Liver (tissue), 9 donors: ENCODE measurements around the gene MTPN. TPM values are rescaled to one million over a fixed set of nuclear protein-coding genes. Genes with fewer than 3 reads are reported as not detected.
A peak's percentile ranks its signal among the peaks of the same experiment; 100 is the strongest.

Source experiments
- DNase-seq: peaks from one replicate; pipeline ENCODE4 v3.0.0-alpha.2; 2017; ENCODE audit warnings: low spot score
- H3K27ac ChIP-seq, 2 donors: one replicate each; pipeline ENCODE4 v1.7.0; 2013; ENCODE audit warnings: inconsistent platforms in 2 of 2, low read length in 2 of 2, control low read depth in 1 of 2, low read depth in 1 of 2, mild to moderate bottlenecking in 1 of 2
- H3K27me3 ChIP-seq, 4 donors: one replicate each; pipeline versions ENCODE4 v1.6.1 to v1.7.0; 2013; ENCODE audit warnings: low read length in 3 of 4, inconsistent platforms in 1 of 4, mild to moderate bottlenecking in 1 of 4, moderate library complexity in 1 of 4; ENCODE audit not compliant: control insufficient read depth in 4 of 4, insufficient read depth in 4 of 4
- H3K36me3 ChIP-seq, 4 donors: one replicate each; pipeline versions ENCODE4 v1.6.1 to v1.7.0; 2013; ENCODE audit warnings: low read length in 3 of 4, mild to moderate bottlenecking in 3 of 4, low read depth in 1 of 4, moderate library complexity in 1 of 4; ENCODE audit not compliant: control insufficient read depth in 4 of 4, insufficient read depth in 3 of 4
- H3K4me1 ChIP-seq, 4 donors: one replicate each; pipeline versions ENCODE4 v1.6.1 to v1.7.0; 2013; ENCODE audit warnings: low read length in 3 of 4, mild to moderate bottlenecking in 3 of 4, moderate library complexity in 1 of 4; ENCODE audit not compliant: control insufficient read depth in 4 of 4, insufficient read depth in 4 of 4
- H3K4me3 ChIP-seq, 3 donors: one replicate each; pipeline versions ENCODE4 v1.6.1 to v1.7.0; 2013; ENCODE audit warnings: low read length in 3 of 3, control low read depth in 1 of 3, low read depth in 1 of 3, mild to moderate bottlenecking in 1 of 3
- H3K9ac ChIP-seq, 2 donors: one replicate each; pipeline ENCODE4 v1.7.0; 2013; ENCODE audit warnings: low read length in 2 of 2, mild to moderate bottlenecking in 2 of 2, moderate library complexity in 2 of 2, control low read depth in 1 of 2, low read depth in 1 of 2
- H3K9me3 ChIP-seq, 4 donors: one replicate each; pipeline versions ENCODE4 v1.6.1 to v1.7.0; 2013; ENCODE audit warnings: low read length in 3 of 4; ENCODE audit not compliant: control insufficient read depth in 4 of 4
- EGR1 ChIP-seq, 2 donors: IDR thresholded peaks; 2 replicates each; pipeline ENCODE4 v1.6.1; 2016 to 2018; ENCODE audit warnings: antibody characterized with exemption in 2 of 2, low read depth in 2 of 2
- FOXA1 ChIP-seq: IDR thresholded peaks from 2 replicates; pipeline ENCODE4 v1.6.1; 2016; ENCODE audit warnings: antibody characterized with exemption
- FOXA2 ChIP-seq: IDR thresholded peaks from 2 replicates; pipeline ENCODE4 v1.6.1; 2016; ENCODE audit warnings: antibody characterized with exemption
- GABPA ChIP-seq, 2 donors: IDR thresholded peaks in 1 of 2; conservative IDR thresholded peaks in 1 of 2; 2 replicates each; pipeline ENCODE4 v1.6.1; 2016; ENCODE audit warnings: antibody characterized with exemption in 2 of 2, mild to moderate bottlenecking in 1 of 2, moderate library complexity in 1 of 2
- HNF4A ChIP-seq, 2 donors: conservative IDR thresholded peaks; 2 replicates each; pipeline ENCODE4 v1.6.1; 2016; ENCODE audit warnings: antibody characterized with exemption in 2 of 2, mild to moderate bottlenecking in 2 of 2
- HNF4G ChIP-seq: IDR thresholded peaks from 2 replicates; pipeline ENCODE4 v1.6.1; 2016; ENCODE audit warnings: antibody characterized with exemption
- JUND ChIP-seq, 2 donors: IDR thresholded peaks; 2 replicates each; pipeline ENCODE4 v1.6.1; 2016; ENCODE audit warnings: antibody characterized with exemption in 2 of 2
- NR2F2 ChIP-seq: IDR thresholded peaks from 2 replicates; pipeline ENCODE4 v1.6.1; 2016; ENCODE audit warnings: antibody characterized with exemption
- RAD21 ChIP-seq, 2 donors: IDR thresholded peaks; 2 replicates each; pipeline ENCODE4 v1.6.1; 2016; ENCODE audit warnings: antibody characterized with exemption in 2 of 2, mild to moderate bottlenecking in 2 of 2
- RXRA ChIP-seq, 2 donors: IDR thresholded peaks; 2 replicates each; pipeline ENCODE4 v1.6.1; 2017 to 2018; ENCODE audit warnings: antibody characterized with exemption in 2 of 2, mild to moderate bottlenecking in 1 of 2
- SP1 ChIP-seq: IDR thresholded peaks from 2 replicates; pipeline ENCODE4 v1.6.1; 2018; ENCODE audit warnings: antibody characterized with exemption, mild to moderate bottlenecking
- TAF1 ChIP-seq: conservative IDR thresholded peaks from 2 replicates; pipeline ENCODE4 v1.6.1; 2016; ENCODE audit warnings: antibody characterized with exemption, mild to moderate bottlenecking
- WGBS: extraction: QIAGEN DNeasy Blood & Tissue Kit; methylation state at CpG from one replicate; pipeline ENCODE4 v1.1.7; 2013; 5-methylcytosine and 5-hydroxymethylcytosine counted together
- polyA plus RNA-seq, 2 donors: library from polyadenylated mRNA; stranded (reverse) in 1 of 2; unstranded in 1 of 2; fragments of 200-250 nt in 1 of 2; fragments of >200 nt in 1 of 2; fragmentation: Nextera tagmentation in 1 of 2; extraction: Ambion mirVana in 1 of 2; gene quantifications; one replicate each; pipeline versions ENCODE4 v1.2.1 to v1.2.3, GENCODE V29; 2013 to 2015
- total RNA-seq, 2 donors: library from RNA; depleted of rRNA; stranded (reverse); fragments of >200 nt; gene quantifications; one replicate each; pipeline ENCODE4 v1.2.3, GENCODE V29; 2014
- TF ChIP-seq, protein P1 (sequence below): fragments of 150-350 bp; IDR thresholded peaks from 2 replicates; pipeline ENCODE4 v1.5.1; 2017; ENCODE audit warnings: improper control_type of control experiment, low read depth, low read length; ENCODE audit not compliant: missing input control
- TF ChIP-seq, protein P2 (sequence below): IDR thresholded peaks from 2 replicates; pipeline ENCODE4 v1.6.1; 2016; ENCODE audit warnings: antibody characterized with exemption
- TF ChIP-seq, protein P3 (sequence below): IDR thresholded peaks from 2 replicates; pipeline ENCODE4 v1.6.1; 2016; ENCODE audit warnings: antibody characterized with exemption
- TF ChIP-seq, protein P4 (sequence below): IDR thresholded peaks from 2 replicates; pipeline ENCODE4 v1.6.1; 2016; ENCODE audit warnings: antibody characterized with exemption, mild to moderate bottlenecking
- TF ChIP-seq, protein P5 (sequence below): IDR thresholded peaks from 2 replicates; pipeline ENCODE4 v1.6.1; 2016; ENCODE audit warnings: antibody characterized with exemption
- donor health status: healthy.
- donor health status: healthy.
- donor health status: healthy.
- donor health status: healthy.
- donor health status: healthy.

Gene MTPN
- total and polyA plus RNA-seq, 4 donors: 24.8 to 88.3 (median 32.8) TPM

DNA sequence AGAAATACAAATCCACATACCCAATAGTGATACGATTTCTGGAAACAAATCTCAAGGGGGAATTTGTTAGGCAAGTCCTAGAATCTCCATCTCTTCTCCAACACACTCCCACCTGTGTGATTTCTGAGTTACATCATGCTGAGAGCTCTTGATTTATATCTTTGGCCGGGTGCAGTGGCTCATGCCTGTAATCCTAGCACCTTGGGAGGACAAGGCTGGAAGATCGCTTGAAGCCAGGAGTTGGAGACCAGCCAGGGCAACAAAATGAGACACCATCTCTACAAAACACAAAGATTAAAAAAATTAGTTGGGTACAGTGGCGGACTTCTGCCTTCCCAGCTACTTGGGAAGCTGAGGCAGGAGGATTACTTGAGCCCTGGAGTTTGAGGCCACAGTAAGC lies 1.5 kb upstream of the MTPN start:
- Histone ChIP-seq H3K27ac (no peak overlapping the region), H3K9me3 (no peaks in the 10 kb centered on the region), H3K27me3 (no peaks in the 10 kb centered on the region), H3K36me3 (no peaks in the 10 kb centered on the region), H3K4me3 (no peak overlapping the region), H3K9ac (no peak overlapping the region), H3K4me1 (peaks cover 6 to 16% (median 13%) of the 10 kb centered on the region in 4 donors)
- no peak for DNase-seq
- WGBS: 96% methylated on average over 4 of the region's 4 CpGs
- TF ChIP-seq EGR1 (IDR thresholded peaks at IDR 0.05; ENCODE audit: low read depth in 2 of 2) (no peak), SP1 (no peak), FOXA1 (no peak), RAD21 (IDR thresholded peaks at IDR 0.05) (no peak), GABPA (IDR thresholded peaks at IDR 0.05 in 1 of 2, conservative IDR thresholded peaks at IDR 0.05 in 1 of 2) (no peak), RXRA (IDR thresholded peaks at IDR 0.05) (no peak), HNF4G (no peak), FOXA2 (no peak), JUND (IDR thresholded peaks at IDR 0.05) (no peak)
- TF ChIP-seq, protein P1, sequence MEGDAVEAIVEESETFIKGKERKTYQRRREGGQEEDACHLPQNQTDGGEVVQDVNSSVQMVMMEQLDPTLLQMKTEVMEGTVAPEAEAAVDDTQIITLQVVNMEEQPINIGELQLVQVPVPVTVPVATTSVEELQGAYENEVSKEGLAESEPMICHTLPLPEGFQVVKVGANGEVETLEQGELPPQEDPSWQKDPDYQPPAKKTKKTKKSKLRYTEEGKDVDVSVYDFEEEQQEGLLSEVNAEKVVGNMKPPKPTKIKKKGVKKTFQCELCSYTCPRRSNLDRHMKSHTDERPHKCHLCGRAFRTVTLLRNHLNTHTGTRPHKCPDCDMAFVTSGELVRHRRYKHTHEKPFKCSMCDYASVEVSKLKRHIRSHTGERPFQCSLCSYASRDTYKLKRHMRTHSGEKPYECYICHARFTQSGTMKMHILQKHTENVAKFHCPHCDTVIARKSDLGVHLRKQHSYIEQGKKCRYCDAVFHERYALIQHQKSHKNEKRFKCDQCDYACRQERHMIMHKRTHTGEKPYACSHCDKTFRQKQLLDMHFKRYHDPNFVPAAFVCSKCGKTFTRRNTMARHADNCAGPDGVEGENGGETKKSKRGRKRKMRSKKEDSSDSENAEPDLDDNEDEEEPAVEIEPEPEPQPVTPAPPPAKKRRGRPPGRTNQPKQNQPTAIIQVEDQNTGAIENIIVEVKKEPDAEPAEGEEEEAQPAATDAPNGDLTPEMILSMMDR: no peak
- TF ChIP-seq, protein P2, sequence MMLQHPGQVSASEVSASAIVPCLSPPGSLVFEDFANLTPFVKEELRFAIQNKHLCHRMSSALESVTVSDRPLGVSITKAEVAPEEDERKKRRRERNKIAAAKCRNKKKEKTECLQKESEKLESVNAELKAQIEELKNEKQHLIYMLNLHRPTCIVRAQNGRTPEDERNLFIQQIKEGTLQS: no peak
- TF ChIP-seq, protein P3, sequence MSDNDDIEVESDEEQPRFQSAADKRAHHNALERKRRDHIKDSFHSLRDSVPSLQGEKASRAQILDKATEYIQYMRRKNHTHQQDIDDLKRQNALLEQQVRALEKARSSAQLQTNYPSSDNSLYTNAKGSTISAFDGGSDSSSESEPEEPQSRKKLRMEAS: no peak
- TF ChIP-seq, protein P4, sequence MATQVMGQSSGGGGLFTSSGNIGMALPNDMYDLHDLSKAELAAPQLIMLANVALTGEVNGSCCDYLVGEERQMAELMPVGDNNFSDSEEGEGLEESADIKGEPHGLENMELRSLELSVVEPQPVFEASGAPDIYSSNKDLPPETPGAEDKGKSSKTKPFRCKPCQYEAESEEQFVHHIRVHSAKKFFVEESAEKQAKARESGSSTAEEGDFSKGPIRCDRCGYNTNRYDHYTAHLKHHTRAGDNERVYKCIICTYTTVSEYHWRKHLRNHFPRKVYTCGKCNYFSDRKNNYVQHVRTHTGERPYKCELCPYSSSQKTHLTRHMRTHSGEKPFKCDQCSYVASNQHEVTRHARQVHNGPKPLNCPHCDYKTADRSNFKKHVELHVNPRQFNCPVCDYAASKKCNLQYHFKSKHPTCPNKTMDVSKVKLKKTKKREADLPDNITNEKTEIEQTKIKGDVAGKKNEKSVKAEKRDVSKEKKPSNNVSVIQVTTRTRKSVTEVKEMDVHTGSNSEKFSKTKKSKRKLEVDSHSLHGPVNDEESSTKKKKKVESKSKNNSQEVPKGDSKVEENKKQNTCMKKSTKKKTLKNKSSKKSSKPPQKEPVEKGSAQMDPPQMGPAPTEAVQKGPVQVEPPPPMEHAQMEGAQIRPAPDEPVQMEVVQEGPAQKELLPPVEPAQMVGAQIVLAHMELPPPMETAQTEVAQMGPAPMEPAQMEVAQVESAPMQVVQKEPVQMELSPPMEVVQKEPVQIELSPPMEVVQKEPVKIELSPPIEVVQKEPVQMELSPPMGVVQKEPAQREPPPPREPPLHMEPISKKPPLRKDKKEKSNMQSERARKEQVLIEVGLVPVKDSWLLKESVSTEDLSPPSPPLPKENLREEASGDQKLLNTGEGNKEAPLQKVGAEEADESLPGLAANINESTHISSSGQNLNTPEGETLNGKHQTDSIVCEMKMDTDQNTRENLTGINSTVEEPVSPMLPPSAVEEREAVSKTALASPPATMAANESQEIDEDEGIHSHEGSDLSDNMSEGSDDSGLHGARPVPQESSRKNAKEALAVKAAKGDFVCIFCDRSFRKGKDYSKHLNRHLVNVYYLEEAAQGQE: no peak

DNA sequence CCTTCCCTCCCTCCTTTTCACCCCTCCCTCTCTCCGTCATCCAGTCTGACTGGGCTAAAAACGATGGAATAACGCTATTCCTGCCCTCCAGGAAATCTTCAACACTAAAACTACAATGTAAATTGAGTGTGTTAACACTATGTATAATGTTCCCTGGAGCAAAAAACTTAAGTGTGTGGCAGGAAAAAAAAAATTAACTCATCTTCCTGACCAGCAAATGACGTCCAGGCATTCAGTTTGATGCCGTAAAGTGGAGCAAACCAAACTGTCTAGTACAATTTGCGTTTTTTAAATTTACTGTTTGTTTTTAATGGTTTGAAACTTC lies 545 bp upstream of the MTPN start:
- DNase-seq: no peak
- WGBS: 65% methylated on average over 6 of the region's 6 CpGs
- Histone ChIP-seq H3K4me3 (peak overlapping the region; percentile 66 to 99 (median 93)), H3K9me3 (no peaks in the 10 kb centered on the region), H3K27me3 (no peaks in the 10 kb centered on the region), H3K9ac (no peak overlapping the region), H3K27ac (peak overlapping the region in 1 of 2 donors; percentile 75), H3K36me3 (no peaks in the 10 kb centered on the region), H3K4me1 (peaks cover 7 to 16% (median 13%) of the 10 kb centered on the region in 4 donors)
- TF ChIP-seq SP1 (no peak), GABPA (IDR thresholded peaks at IDR 0.05 in 1 of 2, conservative IDR thresholded peaks at IDR 0.05 in 1 of 2) (no peak), HNF4A (conservative IDR thresholded peaks at IDR 0.05) (no peak), TAF1 (no peak), JUND (IDR thresholded peaks at IDR 0.05) (no peak), FOXA1 (no peak), HNF4G (no peak), EGR1 (IDR thresholded peaks at IDR 0.05; ENCODE audit: low read depth in 2 of 2) (no peak), FOXA2 (no peak), RAD21 (IDR thresholded peaks at IDR 0.05) (no peak), RXRA (IDR thresholded peaks at IDR 0.05) (no peak), NR2F2 (no peak)
- TF ChIP-seq, protein P4: no peak
- TF ChIP-seq, protein P3: no peak
- TF ChIP-seq, protein P5, sequence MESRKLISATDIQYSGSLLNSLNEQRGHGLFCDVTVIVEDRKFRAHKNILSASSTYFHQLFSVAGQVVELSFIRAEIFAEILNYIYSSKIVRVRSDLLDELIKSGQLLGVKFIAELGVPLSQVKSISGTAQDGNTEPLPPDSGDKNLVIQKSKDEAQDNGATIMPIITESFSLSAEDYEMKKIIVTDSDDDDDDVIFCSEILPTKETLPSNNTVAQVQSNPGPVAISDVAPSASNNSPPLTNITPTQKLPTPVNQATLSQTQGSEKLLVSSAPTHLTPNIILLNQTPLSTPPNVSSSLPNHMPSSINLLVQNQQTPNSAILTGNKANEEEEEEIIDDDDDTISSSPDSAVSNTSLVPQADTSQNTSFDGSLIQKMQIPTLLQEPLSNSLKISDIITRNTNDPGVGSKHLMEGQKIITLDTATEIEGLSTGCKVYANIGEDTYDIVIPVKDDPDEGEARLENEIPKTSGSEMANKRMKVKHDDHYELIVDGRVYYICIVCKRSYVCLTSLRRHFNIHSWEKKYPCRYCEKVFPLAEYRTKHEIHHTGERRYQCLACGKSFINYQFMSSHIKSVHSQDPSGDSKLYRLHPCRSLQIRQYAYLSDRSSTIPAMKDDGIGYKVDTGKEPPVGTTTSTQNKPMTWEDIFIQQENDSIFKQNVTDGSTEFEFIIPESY: no peak
- TF ChIP-seq, protein P1: no peak
